Measurements from ENCODE around the gene PON1.

Gene PON1

DNA sequence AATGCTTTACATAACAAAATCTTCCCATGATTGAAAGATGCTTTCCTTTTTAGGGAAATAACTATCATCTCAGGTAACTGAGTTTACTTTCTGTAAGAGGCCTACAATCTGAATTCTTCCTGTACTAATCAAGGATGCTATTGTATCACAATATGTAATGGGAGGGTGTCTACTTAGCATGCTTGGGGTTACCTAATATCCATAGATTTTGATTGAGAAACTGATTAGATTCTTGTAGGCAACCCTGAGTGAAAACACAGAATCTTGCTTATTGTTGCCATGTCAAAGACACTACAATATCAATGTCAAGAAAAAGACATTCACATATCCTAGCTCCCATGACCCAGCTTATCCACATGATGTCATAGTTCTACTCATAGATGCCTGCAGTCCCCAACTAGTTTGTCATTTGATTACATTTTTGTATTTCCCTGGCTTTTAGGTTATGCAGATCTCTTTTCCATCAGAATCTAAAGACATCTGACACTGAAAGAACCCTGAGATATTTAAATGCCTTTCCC is 62.4 kb downstream of the PON1 start:
- in situ Hi-C loops (cut with MboI; ENCODE audit: low sequenced_read_pairs): no loop called here

DNA sequence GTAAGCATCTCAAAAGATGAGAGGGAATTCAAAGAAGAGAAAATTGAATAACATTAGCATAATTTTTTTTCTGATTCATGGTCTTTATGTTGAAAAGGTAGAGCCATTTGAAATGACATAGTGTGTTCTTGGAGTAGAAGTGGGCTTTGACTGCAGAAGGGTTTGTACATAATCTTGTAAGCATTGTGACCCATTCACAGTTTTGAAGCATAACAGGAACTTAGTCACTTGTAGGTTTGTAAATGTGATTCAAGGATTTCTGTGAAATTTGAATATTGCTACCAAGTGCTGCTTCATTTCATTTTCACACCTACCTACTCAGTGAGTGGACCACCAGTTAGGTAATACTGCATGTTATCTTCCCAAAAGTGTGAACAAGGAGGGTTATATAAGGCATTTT is 68.6 kb downstream of the PON1 start:
- in situ Hi-C loops (cut with MboI; ENCODE audit: low sequenced_read_pairs): no loop called here

DNA sequence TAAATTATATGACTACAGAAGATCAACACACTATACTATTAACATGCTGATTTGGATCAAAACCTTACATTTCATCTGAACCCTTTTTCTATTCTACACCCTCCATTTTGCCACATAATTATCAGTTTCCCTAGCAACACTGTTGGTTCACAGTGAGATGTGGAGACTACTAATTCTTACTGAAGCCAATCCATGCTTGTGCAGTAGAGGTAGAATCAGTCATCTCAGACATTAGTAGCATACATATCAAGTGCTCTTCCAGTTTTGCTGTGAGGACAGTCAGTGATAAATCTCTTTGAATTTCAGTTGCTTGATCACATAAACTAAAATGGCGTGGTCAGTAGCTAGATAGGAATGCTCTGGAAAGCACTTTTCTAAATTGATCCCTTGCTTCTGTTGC is 70.3 kb downstream of the PON1 start:
- in situ Hi-C loops (cut with MboI; ENCODE audit: low sequenced_read_pairs): no loop called here

DNA sequence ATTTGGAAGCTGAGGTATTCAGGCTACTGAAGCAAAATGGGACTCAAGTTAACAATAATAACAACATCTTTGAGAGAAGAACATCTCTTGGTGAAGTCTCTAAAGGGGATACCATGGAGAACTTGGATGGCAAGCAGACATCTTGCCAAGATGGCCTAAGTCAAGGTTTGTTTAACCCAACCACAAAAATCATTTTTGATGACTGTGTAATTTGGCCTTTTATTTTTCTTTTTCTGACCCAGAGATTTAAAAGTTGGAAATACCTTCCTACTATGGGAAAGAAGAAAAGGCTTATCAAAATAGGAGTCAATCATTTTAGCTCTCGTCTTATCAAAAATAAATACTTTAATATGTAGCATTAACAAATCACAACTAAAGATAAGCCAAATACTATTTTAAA is 72.4 kb downstream of the PON1 start:
- in situ Hi-C loops (cut with MboI; ENCODE audit: low sequenced_read_pairs): no loop called here

DNA sequence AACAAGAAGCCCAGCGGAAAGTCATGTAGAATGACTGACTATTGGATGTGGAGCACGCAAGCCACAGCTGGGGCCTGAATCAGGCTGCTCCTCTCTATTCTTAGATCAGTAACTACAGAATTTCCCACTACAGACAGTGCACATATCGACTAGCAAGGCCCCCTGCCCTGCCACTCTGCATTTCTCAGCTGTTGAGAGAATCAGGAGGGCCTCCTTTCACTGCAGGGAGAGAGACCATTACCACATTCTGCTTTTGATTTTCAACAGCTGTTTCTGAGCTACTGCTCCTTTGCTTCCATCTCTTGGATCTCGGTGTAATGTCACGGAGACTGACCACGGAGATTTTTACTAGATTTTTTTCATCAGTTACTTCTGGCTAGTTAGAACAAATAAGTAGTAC is 73.8 kb downstream of the PON1 start:
- in situ Hi-C loops (cut with MboI; ENCODE audit: low sequenced_read_pairs): no loop called here
